H1 (cell line): ENCODE data around the gene SPANXB1. TPM values are rescaled to one million over a fixed set of nuclear protein-coding genes. Genes with fewer than 3 reads are reported as not detected.

Experiments
- HDAC2 ChIP-seq, 2 experiments: fragments of 300-600 bp in 1 of 2; sonication (generic) in 1 of 2; IDR thresholded peaks; 2 replicates each; pipeline ENCODE4 v1.6.1; 2011 to 2012; ENCODE audit warnings: low read depth in 2 of 2, low read length in 2 of 2, mild to moderate bottlenecking in 2 of 2, moderate library complexity in 2 of 2, borderline replicate concordance in 1 of 2, inconsistent platforms in 1 of 2
- POLR2A ChIP-seq, 2 experiments: IDR thresholded peaks; 1 replicate in 1 of 2; 2 replicates in 1 of 2; pipeline ENCODE4 v1.6.1; 2011; ENCODE audit warnings: low read depth in 2 of 2, low read length in 2 of 2, mild to moderate bottlenecking in 2 of 2; ENCODE audit errors: control extremely low read depth in 1 of 2
- SIX5 ChIP-seq: IDR thresholded peaks from 2 replicates; pipeline ENCODE4 v1.6.1; 2011; ENCODE audit warnings: mild to moderate bottlenecking, low read depth, low read length
- polyA plus RNA-seq, 7 experiments: library from polyadenylated mRNA; depleted of rRNA in 3 of 7; stranded (reverse) in 5 of 7; unstranded in 2 of 7; fragments of >200 nt in 5 of 7; fragments of 200-250 nt in 2 of 7; gene quantifications; 1 replicate in 5 of 7; 2 replicates in 1 of 7; 4 replicates in 1 of 7; pipeline versions ENCODE4 v1.2.1 to v1.2.3, GENCODE V29; 2011 to 2013; ENCODE audit warnings: missing spikeins in 2 of 7, mixed read lengths in 2 of 7
- total RNA-seq: library from RNA; stranded (reverse); fragmentation: NEBNext Ultra II Directional; extraction: Animal tissue kit (Norgen Biotek cat#: 25700); gene quantifications from 2 replicates; pipeline ENCODE4 v1.2.1, GENCODE V29; 2021
- TF ChIP-seq, protein P1 (sequence below): fragments of 300-600 bp; sonication (generic); IDR thresholded peaks from 2 replicates; pipeline ENCODE4 v1.7.1; 2012; ENCODE audit warnings: low read length, moderate library complexity, mild to moderate bottlenecking, inconsistent platforms; ENCODE audit not compliant: insufficient replicate concordance

SPANXB1 gene
- total and polyA plus RNA-seq, 2 of the 8 experiments (the other 6 are each of a cell fraction or from before 2014, with no cell fraction given) = 0.57 TPM; not detected in 1

DNA sequence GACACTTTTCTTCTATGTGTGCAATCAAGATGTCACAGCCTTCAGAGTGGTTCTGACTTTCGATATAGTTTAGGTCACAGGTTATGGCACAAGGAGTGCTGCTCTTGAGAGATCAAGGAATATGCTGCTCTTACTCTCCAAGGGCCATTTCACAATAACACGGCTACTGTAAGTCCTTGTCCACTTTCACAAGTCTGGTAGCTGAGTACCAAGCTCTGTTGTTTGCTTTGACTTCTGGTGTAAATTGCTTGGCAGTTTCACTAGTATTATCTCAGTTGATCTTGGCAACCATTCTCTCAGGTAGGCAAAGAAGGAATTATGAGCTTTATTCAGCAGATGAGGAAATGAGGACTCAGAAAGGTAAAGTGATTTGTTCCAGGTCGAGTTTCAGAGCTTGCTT, 35.4 kb upstream of the SPANXB1 start (continued):
- TF ChIP-seq, protein P1, sequence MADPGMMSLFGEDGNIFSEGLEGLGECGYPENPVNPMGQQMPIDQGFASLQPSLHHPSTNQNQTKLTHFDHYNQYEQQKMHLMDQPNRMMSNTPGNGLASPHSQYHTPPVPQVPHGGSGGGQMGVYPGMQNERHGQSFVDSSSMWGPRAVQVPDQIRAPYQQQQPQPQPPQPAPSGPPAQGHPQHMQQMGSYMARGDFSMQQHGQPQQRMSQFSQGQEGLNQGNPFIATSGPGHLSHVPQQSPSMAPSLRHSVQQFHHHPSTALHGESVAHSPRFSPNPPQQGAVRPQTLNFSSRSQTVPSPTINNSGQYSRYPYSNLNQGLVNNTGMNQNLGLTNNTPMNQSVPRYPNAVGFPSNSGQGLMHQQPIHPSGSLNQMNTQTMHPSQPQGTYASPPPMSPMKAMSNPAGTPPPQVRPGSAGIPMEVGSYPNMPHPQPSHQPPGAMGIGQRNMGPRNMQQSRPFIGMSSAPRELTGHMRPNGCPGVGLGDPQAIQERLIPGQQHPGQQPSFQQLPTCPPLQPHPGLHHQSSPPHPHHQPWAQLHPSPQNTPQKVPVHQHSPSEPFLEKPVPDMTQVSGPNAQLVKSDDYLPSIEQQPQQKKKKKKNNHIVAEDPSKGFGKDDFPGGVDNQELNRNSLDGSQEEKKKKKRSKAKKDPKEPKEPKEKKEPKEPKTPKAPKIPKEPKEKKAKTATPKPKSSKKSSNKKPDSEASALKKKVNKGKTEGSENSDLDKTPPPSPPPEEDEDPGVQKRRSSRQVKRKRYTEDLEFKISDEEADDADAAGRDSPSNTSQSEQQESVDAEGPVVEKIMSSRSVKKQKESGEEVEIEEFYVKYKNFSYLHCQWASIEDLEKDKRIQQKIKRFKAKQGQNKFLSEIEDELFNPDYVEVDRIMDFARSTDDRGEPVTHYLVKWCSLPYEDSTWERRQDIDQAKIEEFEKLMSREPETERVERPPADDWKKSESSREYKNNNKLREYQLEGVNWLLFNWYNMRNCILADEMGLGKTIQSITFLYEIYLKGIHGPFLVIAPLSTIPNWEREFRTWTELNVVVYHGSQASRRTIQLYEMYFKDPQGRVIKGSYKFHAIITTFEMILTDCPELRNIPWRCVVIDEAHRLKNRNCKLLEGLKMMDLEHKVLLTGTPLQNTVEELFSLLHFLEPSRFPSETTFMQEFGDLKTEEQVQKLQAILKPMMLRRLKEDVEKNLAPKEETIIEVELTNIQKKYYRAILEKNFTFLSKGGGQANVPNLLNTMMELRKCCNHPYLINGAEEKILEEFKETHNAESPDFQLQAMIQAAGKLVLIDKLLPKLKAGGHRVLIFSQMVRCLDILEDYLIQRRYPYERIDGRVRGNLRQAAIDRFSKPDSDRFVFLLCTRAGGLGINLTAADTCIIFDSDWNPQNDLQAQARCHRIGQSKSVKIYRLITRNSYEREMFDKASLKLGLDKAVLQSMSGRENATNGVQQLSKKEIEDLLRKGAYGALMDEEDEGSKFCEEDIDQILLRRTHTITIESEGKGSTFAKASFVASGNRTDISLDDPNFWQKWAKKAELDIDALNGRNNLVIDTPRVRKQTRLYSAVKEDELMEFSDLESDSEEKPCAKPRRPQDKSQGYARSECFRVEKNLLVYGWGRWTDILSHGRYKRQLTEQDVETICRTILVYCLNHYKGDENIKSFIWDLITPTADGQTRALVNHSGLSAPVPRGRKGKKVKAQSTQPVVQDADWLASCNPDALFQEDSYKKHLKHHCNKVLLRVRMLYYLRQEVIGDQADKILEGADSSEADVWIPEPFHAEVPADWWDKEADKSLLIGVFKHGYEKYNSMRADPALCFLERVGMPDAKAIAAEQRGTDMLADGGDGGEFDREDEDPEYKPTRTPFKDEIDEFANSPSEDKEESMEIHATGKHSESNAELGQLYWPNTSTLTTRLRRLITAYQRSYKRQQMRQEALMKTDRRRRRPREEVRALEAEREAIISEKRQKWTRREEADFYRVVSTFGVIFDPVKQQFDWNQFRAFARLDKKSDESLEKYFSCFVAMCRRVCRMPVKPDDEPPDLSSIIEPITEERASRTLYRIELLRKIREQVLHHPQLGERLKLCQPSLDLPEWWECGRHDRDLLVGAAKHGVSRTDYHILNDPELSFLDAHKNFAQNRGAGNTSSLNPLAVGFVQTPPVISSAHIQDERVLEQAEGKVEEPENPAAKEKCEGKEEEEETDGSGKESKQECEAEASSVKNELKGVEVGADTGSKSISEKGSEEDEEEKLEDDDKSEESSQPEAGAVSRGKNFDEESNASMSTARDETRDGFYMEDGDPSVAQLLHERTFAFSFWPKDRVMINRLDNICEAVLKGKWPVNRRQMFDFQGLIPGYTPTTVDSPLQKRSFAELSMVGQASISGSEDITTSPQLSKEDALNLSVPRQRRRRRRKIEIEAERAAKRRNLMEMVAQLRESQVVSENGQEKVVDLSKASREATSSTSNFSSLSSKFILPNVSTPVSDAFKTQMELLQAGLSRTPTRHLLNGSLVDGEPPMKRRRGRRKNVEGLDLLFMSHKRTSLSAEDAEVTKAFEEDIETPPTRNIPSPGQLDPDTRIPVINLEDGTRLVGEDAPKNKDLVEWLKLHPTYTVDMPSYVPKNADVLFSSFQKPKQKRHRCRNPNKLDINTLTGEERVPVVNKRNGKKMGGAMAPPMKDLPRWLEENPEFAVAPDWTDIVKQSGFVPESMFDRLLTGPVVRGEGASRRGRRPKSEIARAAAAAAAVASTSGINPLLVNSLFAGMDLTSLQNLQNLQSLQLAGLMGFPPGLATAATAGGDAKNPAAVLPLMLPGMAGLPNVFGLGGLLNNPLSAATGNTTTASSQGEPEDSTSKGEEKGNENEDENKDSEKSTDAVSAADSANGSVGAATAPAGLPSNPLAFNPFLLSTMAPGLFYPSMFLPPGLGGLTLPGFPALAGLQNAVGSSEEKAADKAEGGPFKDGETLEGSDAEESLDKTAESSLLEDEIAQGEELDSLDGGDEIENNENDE = no peak
- TF ChIP-seq SIX5 (no peak), HDAC2 (IDR thresholded peaks at IDR 0.05; ENCODE audit: borderline replicate concordance in 1 of 2, low read depth in 2 of 2, low read length in 2 of 2) (no peak), POLR2A (IDR thresholded peaks at IDR 0.05; ENCODE audit: control extremely low read depth in 1 of 2, low read depth in 2 of 2, low read length in 2 of 2) (no peak)
